Embryonic facial prominence (tissue), 1 donor: ENCODE measurements around the gene KRT86.
"Not testable (repeated sequence)": the region's sequence is repeated elsewhere in the genome, so short reads cannot be mapped to it uniquely, and the experiment has no call there.

ENCODE experiments used
- DNase-seq: peaks from one replicate; pipeline ENCODE4 v3.0.0-alpha.2; 2016; ENCODE audit errors: extremely low spot score

The KRT86 gene

GRCh38 chr12:52314511-52314910 lies 40.1 kb downstream of the KRT86 start:
- no peak for DNase-seq

- not testable (repeated sequence) for DNase-seq
Measured at GRCh38 chr12:52315721-52316120, 41.3 kb downstream of the KRT86 start.

- no peak for DNase-seq
Measured at GRCh38 chr12:52316290-52316689, 41.8 kb downstream of the KRT86 start.

- no peak for DNase-seq
Measured at GRCh38 chr12:52316701-52317100, 42.3 kb downstream of the KRT86 start.

- DNase-seq = no peak
Measured at GRCh38 chr12:52317468-52318052, 43.1 kb downstream of the KRT86 start.

- DNase-seq = no peak
Measured at GRCh38 chr12:52318241-52318990, 44.0 kb downstream of the KRT86 start.

- no peak for DNase-seq
Measured at GRCh38 chr12:52319097-52319496, 44.7 kb downstream of the KRT86 start.

- no peak for DNase-seq
Measured at GRCh38 chr12:52320784-52321400, 46.4 kb downstream of the KRT86 start, which contains the start of gene KRT83. TSS of gene KRT83 (minus strand) at chr12:52321398. CDS start at chr12:52321335, 63 bp downstream.

GRCh38 chr12:52321418-52321817 lies 47.0 kb downstream of the KRT86 start:
- DNase-seq = no peak

GRCh38 chr12:52322069-52322468 lies 47.6 kb downstream of the KRT86 start:
- no peak for DNase-seq

- DNase-seq = no peak
Measured at GRCh38 chr12:52323001-52323400, 48.6 kb downstream of the KRT86 start.

GRCh38 chr12:52323416-52324152 lies 49.1 kb downstream of the KRT86 start:
- no peak for DNase-seq

- no peak for DNase-seq
Measured at GRCh38 chr12:52324153-52324444, 49.7 kb downstream of the KRT86 start.

GRCh38 chr12:52327052-52327829 lies 52.8 kb downstream of the KRT86 start:
- peak; percentile 36 for DNase-seq

- no peak for DNase-seq
Measured at GRCh38 chr12:52327830-52328500, 53.5 kb downstream of the KRT86 start.

- DNase-seq = no peak
Measured at GRCh38 chr12:52331039-52331438, 56.6 kb downstream of the KRT86 start.

- DNase-seq = no peak
Measured at GRCh38 chr12:52331833-52332232, 57.4 kb downstream of the KRT86 start.

GRCh38 chr12:52332381-52332780 lies 57.9 kb downstream of the KRT86 start:
- DNase-seq = no peak

GRCh38 chr12:52333321-52333720 lies 58.9 kb downstream of the KRT86 start:
- no peak for DNase-seq

GRCh38 chr12:52334185-52334584 lies 59.7 kb downstream of the KRT86 start:
- no peak for DNase-seq

GRCh38 chr12:52335598-52336262 lies 61.3 kb downstream of the KRT86 start:
- DNase-seq = no peak
